Mesothelial cell of epicardium (in vitro differentiated cells): ENCODE results near the gene ADAP1. TPM values are rescaled to one million over a fixed set of nuclear protein-coding genes. Genes with fewer than 3 reads are reported as not detected.

Experiments
- DNase-seq, 2 experiments: peaks; one replicate each; pipeline ENCODE4 v3.0.0; 2021; ENCODE audit warnings: low spot score in 2 of 2; ENCODE audit not compliant: unreplicated experiment in 2 of 2
- H3K27ac Mint-ChIP-seq: 2 replicates; pipeline ENCODE4 v1.8.0; 2021; ENCODE audit warnings: mixed read lengths
- H3K27me3 Mint-ChIP-seq: 2 replicates; pipeline ENCODE4 v1.8.0; 2021; ENCODE audit warnings: low read depth, mixed read lengths
- H3K36me3 Mint-ChIP-seq: 2 replicates; pipeline ENCODE4 v1.8.0; 2021; ENCODE audit warnings: mixed read lengths
- H3K4me1 Mint-ChIP-seq: 2 replicates; pipeline ENCODE4 v1.8.0; 2021; ENCODE audit warnings: mixed read lengths
- H3K4me3 Mint-ChIP-seq: 2 replicates; pipeline ENCODE4 v1.8.0; 2021; ENCODE audit warnings: mild to moderate bottlenecking, moderate library complexity, mixed read lengths
- H3K9me3 Mint-ChIP-seq: 2 replicates; pipeline ENCODE4 v1.8.0; 2021; ENCODE audit warnings: mixed read lengths
- total RNA-seq: library from RNA; stranded (reverse); gene quantifications from 3 replicates; pipeline ENCODE4 v1.2.1, GENCODE V29; 2021
- TF ChIP-seq, protein P1 (sequence below): fragments of 200-600 bp; sonication (generic); IDR thresholded peaks from one replicate; pipeline ENCODE4 v1.5.0; 2021; ENCODE audit warnings: antibody characterized with exemption; ENCODE audit not compliant: unreplicated experiment

ADAP1 gene
- total RNA-seq, 1 donor from 2014 or later: 4.0 TPM

DNA sequence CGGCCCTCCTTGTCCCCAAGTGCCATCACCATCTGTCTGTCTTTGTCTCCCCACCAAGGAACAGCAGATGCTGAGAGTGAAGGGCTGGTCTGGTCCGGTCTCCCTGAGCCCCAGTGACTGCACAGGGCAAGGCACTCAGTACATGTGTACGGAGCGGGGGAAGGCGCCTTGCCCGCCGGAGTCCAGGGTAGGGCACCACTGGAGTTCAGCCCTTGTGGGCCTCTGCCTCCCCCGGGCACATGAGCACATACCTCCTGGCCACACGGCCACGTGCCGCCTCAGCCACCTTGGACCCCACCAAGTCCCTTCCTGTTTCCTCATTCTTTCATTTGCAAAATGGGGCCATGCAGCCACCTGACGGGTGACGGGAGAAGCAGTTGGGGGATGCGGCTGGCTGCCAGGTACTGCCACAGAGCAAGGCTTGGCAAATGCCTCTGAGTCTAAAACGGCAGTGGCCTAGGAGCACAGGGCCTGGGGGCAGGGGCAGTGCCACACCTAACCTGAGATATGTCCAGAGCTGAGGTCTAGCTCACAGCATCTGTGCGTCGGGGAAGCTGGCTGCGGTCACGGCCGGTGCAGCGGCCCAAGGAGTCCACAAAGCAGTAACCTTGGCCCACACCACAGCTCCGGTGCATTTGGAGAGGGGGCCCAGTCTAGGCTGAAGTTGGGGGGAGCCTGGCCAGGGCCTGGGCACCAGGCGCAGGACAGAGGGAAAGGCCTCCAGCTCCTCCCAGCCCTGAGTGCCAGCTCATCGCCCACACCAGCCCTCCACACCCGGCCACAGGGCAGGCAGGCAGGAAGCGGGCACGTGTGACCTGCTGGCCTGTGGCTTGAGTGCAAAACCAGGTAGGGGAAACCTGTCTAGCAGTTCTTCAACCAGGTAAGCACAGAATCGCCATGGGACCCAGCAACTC lies 5.2 kb downstream of the ADAP1 start:
- peaks cover 23% of the 10 kb centered on the region for H3K27me3 Mint-ChIP-seq
- no peaks in the 10 kb centered on the region for H3K9me3 Mint-ChIP-seq
- H3K4me3 Mint-ChIP-seq: no peak overlapping the region
- DNase-seq: no peak
- H3K27ac Mint-ChIP-seq: no peak overlapping the region
- H3K36me3 Mint-ChIP-seq: no peaks in the 10 kb centered on the region
- no peaks in the 10 kb centered on the region for H3K4me1 Mint-ChIP-seq
- TF ChIP-seq, protein P1, sequence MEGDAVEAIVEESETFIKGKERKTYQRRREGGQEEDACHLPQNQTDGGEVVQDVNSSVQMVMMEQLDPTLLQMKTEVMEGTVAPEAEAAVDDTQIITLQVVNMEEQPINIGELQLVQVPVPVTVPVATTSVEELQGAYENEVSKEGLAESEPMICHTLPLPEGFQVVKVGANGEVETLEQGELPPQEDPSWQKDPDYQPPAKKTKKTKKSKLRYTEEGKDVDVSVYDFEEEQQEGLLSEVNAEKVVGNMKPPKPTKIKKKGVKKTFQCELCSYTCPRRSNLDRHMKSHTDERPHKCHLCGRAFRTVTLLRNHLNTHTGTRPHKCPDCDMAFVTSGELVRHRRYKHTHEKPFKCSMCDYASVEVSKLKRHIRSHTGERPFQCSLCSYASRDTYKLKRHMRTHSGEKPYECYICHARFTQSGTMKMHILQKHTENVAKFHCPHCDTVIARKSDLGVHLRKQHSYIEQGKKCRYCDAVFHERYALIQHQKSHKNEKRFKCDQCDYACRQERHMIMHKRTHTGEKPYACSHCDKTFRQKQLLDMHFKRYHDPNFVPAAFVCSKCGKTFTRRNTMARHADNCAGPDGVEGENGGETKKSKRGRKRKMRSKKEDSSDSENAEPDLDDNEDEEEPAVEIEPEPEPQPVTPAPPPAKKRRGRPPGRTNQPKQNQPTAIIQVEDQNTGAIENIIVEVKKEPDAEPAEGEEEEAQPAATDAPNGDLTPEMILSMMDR: no peak

DNA sequence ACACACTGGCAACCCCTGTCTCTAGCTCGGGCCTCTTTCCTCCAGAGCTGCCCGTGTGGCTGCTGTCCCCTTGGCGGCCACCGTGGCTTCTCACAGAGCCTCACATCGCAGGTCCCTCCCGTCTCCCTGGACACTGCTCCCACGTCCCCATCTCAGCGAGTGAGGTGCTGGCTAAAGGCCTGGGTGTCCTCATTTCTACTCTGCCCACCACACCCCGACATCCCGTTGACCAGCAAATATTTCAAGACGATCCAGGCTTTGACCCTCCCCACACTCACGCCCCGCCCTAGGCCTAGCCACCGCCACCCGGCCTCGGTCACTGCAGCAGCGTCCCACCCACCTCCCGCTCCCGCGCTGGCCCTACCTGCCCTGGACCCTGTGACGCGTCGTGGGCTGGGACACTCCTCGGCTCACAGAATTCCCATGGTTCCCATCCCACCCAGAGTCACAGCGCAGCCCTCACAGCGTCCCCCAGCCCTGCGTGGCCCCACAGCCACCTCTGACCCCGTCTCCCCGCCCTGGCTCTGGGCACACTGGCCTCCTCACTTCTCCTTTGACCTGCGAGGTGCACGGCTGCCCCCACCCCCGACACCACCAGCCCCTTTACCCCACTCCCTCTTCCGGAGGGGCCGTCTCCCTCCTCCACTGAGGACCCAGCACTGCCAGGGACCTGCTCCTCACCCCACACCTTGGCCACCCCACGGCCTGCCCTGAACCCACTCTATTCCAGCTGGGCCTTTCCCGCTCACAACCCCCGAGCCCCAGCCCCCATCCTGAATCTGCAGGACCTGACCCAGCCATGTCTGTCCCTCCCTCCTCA lies 6.9 kb downstream of the ADAP1 start:
- no peak overlapping the region for H3K27ac Mint-ChIP-seq
- TF ChIP-seq, protein P1: no peak
- no peak for DNase-seq
- H3K9me3 Mint-ChIP-seq: no peaks in the 10 kb centered on the region
- peaks cover 18% of the 10 kb centered on the region for H3K27me3 Mint-ChIP-seq
- no peaks in the 10 kb centered on the region for H3K36me3 Mint-ChIP-seq
- no peaks in the 10 kb centered on the region for H3K4me1 Mint-ChIP-seq
- no peak overlapping the region for H3K4me3 Mint-ChIP-seq

DNA sequence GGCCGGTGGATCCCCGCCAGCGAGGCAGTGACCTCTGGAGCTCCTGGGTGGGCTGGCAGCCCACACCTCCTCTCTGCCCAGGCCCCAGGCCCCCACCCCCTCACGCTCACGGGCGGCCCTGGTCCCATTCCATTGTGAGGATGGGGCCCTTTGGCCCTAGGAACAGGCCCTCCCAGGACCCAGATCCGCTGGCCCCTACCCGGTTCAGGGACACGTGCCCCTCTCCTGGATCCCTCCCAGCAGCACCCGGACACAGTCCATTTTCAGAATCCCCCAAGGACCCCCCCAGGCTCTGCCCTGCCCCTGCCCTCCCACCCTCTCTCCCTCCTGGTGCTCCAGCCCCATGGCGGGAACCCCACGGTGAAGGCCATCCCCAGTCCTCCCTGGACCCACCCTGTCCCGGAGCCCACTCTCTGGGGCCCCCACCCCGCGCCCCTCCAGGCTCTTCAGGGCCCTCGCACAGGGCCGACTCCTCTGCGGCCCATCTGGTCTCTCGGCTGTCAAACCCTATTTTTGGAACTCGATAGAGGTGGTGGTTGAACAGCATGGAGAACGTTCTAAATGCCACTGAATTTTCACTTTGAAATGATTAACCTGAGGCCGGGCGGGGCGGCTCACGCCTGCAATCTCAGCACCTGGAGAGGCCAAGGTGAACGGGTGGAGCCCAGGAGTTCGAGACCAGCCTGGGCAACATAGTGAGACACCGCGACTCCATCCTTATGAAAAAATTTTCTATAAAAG lies 8.1 kb downstream of the ADAP1 start:
- TF ChIP-seq, protein P1: no peak
- peaks cover 16% of the 10 kb centered on the region for H3K27me3 Mint-ChIP-seq
- H3K27ac Mint-ChIP-seq: no peak overlapping the region
- H3K9me3 Mint-ChIP-seq: peaks cover 5% of the 10 kb centered on the region
- no peak for DNase-seq
- H3K4me1 Mint-ChIP-seq: no peaks in the 10 kb centered on the region
- H3K36me3 Mint-ChIP-seq: no peaks in the 10 kb centered on the region
- no peak overlapping the region for H3K4me3 Mint-ChIP-seq

DNA sequence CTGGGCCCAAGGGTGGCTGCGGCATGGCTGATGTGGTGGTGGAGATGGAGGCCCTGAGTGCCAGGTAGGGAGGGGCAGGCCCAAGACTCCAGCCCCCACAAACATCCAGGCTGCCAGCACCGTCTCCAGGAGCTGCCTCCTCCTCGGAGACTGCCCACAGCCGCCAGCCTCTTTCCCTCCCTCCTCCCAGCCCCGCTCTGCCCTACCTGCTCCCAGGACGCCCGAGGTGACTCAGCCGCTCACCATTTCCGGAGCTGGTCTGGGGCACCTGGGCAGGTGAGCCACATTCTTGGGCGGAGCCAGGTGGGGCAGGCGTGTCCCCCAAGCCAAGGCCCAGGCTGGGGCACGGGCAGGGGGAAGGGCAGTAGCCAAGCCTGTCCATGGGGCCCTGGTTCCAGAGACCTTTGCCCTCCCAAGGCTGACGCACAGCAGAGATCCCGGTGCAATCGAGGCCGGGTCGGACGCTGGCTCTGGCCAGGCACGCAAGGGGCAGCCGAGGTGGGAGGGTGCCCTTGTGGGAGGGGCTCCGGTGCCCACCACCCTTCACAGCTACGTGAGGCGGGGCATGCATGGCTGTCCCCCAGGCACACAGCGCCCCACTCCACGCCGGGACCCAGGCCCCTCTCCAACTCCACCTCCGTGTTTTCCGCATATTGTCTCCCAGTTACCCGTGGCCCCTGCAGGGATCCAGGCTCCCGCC lies 8.8 kb downstream of the ADAP1 start:
- peaks cover 19% of the 10 kb centered on the region for H3K27me3 Mint-ChIP-seq
- peaks cover 10% of the 10 kb centered on the region for H3K9me3 Mint-ChIP-seq
- no peaks in the 10 kb centered on the region for H3K36me3 Mint-ChIP-seq
- H3K4me3 Mint-ChIP-seq: no peak overlapping the region
- no peaks in the 10 kb centered on the region for H3K4me1 Mint-ChIP-seq
- no peak for DNase-seq
- no peak overlapping the region for H3K27ac Mint-ChIP-seq
- TF ChIP-seq, protein P1: no peak

DNA sequence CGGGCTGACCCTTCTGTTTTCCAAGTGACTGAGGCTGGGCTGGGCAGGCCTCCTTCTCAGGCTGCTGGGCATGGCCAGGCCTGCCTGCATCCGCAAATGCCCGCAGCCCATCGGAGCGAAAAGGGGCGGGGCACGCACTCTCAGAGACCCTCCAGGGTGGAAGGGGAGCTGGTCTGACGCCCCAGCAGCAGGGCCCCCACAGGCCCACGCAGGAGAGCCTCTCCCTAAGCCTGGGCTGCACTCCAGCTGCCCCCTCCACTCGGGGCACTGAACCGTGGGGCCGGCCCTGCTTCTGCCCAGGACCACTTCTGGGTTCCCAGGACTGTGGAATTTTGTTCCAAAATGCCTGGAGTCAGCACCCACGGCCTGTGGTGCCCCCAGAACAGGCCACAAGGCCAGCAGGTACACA lies 9.3 kb downstream of the ADAP1 start:
- Mint-ChIP-seq H3K4me1 (no peaks in the 10 kb centered on the region), H3K27me3 (peaks cover 22% of the 10 kb centered on the region), H3K9me3 (peaks cover 16% of the 10 kb centered on the region), H3K27ac (no peak overlapping the region), H3K4me3 (no peak overlapping the region), H3K36me3 (no peaks in the 10 kb centered on the region)
- DNase-seq: no peak
- TF ChIP-seq, protein P1: no peak
